GM10266 (cell line): ENCODE results near the gene LDHAL6B.

Experiments used
- DNase-seq: peaks from one replicate; pipeline ENCODE4 v3.0.0; 2012; ENCODE audit errors: extremely low spot score
- TF ChIP-seq, protein P1 (sequence below): IDR thresholded peaks from 2 replicates; pipeline ENCODE4 v1.5.1; 2012; ENCODE audit warnings: mild to moderate bottlenecking, low read depth; ENCODE audit not compliant: control insufficient read depth, insufficient read depth; ENCODE audit errors: missing control alignments

Gene LDHAL6B

DNA sequence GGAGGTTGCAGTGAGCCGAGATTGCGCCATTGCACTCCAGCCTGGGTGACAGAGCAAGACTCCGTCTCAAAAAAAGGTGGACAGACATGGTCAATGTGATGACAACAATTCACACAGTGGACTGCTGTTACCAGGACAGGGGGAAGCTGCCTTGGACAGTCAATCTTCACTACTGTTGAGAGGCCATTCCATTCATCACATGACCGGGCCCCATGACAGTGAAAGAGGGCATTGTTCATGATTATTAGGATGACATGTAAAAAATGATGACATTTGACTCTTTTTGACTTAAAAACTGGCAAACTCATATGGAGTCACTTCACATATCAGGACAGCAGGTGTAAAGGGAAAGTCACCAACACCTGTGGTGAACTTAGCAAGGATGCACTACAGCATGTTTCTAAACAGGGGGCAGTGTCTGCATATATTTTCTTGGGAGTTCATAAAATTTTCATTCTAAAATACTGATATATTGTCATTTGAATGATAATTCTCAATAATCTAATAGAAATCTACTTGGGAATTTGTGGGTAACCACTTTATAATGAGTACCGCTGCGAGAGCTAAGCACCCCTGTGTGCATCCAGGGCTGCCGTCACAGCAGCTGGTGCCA is 34.2 kb upstream of the LDHAL6B start:
- no peak for DNase-seq
- TF ChIP-seq, protein P1, sequence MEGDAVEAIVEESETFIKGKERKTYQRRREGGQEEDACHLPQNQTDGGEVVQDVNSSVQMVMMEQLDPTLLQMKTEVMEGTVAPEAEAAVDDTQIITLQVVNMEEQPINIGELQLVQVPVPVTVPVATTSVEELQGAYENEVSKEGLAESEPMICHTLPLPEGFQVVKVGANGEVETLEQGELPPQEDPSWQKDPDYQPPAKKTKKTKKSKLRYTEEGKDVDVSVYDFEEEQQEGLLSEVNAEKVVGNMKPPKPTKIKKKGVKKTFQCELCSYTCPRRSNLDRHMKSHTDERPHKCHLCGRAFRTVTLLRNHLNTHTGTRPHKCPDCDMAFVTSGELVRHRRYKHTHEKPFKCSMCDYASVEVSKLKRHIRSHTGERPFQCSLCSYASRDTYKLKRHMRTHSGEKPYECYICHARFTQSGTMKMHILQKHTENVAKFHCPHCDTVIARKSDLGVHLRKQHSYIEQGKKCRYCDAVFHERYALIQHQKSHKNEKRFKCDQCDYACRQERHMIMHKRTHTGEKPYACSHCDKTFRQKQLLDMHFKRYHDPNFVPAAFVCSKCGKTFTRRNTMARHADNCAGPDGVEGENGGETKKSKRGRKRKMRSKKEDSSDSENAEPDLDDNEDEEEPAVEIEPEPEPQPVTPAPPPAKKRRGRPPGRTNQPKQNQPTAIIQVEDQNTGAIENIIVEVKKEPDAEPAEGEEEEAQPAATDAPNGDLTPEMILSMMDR: no peak

- DNase-seq: no peak
- TF ChIP-seq, protein P1: no peak
Observed at GRCh38 chr15:59173194-59173593, 33.4 kb upstream of the LDHAL6B start.

- TF ChIP-seq, protein P1: no peak
- no peak for DNase-seq
Observed at GRCh38 chr15:59174151-59174834, 32.4 kb upstream of the LDHAL6B start.

GRCh38 chr15:59174835-59175831 is 31.5 kb upstream of the LDHAL6B start:
- TF ChIP-seq, protein P1: peak; percentile 43
- no peak for DNase-seq

DNA sequence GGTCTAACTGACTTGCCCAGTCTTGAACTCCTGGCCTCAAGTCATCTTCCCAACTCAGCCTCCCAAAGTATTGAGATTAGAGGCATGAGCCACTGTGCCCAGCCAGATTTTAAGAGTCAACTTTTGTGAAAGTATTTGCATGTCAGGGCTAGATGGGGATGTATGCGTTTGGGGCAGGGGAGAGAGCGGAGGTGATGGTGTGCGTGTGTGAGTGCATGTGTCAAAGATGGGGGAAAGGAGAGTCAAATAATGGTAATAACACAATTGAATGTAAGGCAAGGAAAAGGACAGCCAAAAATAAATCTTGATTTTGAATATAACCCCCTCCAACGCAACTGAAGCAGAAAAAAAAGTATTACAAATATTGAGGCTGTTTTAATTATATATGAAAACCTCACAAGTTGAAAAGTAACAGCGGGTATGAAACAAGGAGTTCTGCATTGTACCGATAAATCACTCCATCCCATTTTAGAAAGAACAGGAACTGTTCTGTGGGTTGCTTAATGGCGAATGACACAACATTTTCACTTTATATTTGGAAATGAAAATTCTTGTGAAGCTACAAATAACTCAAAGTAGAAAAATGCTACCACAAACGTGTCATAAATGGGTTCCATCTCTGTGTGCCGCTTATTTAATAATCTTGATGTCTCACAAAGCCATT is 29.9 kb upstream of the LDHAL6B start:
- DNase-seq: no peak
- TF ChIP-seq, protein P1: no peak

- no peak for DNase-seq
- TF ChIP-seq, protein P1: no peak
Observed at GRCh38 chr15:59177317-59177660, 29.4 kb upstream of the LDHAL6B start.
